Astrocyte of the cerebellum (primary cell): ENCODE data around the gene WWTR1.

Source experiments
- DNase-seq: peaks from one replicate; pipeline ENCODE4 v3.0.0-alpha.2; 2011; ENCODE audit warnings: low read depth
- H3K4me3 ChIP-seq: 2 replicates; pipeline ENCODE4 v1.5.1; 2011; ENCODE audit warnings: mild to moderate bottlenecking, low read depth, low read length, moderate library complexity
- in situ Hi-C: cut with HindIII; loops from 2 replicates; pipeline ENCODE4 v1.10.0; 2017; ENCODE audit warnings: low sequenced_read_pairs
- TF ChIP-seq, protein P1 (sequence below): IDR thresholded peaks from 2 replicates; pipeline ENCODE4 v1.5.1; 2012; ENCODE audit warnings: low read length, low read depth, moderate library complexity, mild to moderate bottlenecking; ENCODE audit errors: missing control alignments

The WWTR1 gene

DNA sequence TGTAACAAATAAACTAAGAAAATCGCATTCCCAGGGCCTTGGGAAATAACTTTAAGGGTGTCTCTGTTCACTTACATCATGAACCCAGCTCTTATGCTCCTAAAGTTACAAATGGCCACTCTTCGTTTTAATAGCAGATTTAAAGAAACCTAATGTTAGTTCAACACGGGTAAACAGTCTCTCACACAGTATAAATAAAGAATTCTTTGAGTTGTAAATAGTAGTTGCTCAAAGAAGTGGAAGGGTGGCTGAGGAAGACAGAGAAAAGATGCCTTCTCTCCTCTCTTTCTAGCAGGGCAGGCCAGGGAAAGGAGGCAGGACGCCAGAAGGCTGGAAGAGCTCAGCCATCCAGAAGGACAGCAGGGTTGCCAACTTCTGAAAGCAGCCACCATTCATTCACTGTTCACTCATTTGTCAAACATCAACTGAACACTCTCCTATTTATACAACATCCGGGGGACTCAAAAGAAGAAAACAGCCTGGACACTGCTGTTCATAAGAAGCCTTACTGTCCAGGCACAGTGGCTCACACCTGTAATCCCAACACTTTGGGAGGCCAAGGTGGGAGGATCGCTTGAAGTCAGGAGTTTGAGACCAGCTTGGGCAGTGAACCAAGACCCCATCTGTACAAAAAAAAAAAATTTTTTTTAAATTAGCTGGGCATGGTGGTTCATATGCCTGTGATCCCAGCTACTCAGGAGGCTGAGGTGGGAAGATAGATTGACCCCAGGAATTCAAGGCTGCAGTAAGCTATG is 47.3 kb downstream of the WWTR1 start:
- DNase-seq = no peak
- no peak overlapping the region for H3K4me3 ChIP-seq
- TF ChIP-seq, protein P1, sequence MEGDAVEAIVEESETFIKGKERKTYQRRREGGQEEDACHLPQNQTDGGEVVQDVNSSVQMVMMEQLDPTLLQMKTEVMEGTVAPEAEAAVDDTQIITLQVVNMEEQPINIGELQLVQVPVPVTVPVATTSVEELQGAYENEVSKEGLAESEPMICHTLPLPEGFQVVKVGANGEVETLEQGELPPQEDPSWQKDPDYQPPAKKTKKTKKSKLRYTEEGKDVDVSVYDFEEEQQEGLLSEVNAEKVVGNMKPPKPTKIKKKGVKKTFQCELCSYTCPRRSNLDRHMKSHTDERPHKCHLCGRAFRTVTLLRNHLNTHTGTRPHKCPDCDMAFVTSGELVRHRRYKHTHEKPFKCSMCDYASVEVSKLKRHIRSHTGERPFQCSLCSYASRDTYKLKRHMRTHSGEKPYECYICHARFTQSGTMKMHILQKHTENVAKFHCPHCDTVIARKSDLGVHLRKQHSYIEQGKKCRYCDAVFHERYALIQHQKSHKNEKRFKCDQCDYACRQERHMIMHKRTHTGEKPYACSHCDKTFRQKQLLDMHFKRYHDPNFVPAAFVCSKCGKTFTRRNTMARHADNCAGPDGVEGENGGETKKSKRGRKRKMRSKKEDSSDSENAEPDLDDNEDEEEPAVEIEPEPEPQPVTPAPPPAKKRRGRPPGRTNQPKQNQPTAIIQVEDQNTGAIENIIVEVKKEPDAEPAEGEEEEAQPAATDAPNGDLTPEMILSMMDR = no peak
- in situ Hi-C loops = no loop called here

- H3K4me3 ChIP-seq = no peak overlapping the region
- in situ Hi-C loops = no loop called here
- DNase-seq = no peak
- TF ChIP-seq, protein P1 = no peak
Measured at GRCh38 chr3:149609595-149609994, 48.2 kb downstream of the WWTR1 start.

DNA sequence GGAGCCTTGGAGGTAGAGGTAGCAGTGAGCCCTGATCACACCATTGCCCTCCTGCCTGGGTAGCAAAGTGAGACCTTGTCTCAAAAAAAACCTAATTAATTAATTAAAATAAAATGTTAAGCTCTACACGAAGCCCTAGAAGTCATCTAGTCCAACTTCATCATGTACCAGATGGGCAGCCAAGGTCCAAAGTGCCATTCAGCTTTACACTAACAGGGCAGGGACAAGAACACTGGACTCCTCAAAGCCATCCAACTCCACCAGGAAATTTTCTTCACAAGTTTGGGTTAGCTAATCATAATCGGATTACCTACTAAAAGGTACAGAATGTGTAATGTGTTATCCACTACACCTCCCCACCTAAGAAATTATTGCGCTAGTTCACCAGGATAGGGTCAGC is 48.8 kb downstream of the WWTR1 start:
- in situ Hi-C loops = no loop called here
- DNase-seq = no peak
- TF ChIP-seq, protein P1 = no peak
- H3K4me3 ChIP-seq = no peak overlapping the region

DNA sequence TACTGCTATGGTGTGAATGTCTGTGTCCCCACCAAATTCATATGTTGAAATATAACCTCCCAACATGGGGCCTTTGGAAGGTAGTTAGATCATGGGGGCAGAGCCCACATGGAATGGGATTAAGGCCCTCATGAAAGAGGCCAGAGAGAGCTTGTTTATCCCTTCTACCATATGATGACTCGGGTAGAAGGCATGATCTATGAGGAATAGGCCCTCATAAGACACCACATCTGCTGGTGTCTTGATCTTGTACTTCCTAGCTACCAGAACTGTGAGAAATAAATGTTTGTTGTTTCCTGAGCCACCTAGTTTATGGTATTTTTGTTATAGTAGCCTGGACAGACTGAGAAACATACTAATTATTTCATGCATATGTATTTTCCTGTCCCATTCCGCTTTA is 51.9 kb downstream of the WWTR1 start:
- TF ChIP-seq, protein P1 = no peak
- in situ Hi-C loops = no loop called here
- H3K4me3 ChIP-seq = no peak overlapping the region
- no peak for DNase-seq

GRCh38 chr3:149604125-149604875 is 53.5 kb downstream of the WWTR1 start:
- no peak for DNase-seq
- H3K4me3 ChIP-seq = no peak overlapping the region
- TF ChIP-seq, protein P1 = no peak
- in situ Hi-C loops = no loop called here

DNA sequence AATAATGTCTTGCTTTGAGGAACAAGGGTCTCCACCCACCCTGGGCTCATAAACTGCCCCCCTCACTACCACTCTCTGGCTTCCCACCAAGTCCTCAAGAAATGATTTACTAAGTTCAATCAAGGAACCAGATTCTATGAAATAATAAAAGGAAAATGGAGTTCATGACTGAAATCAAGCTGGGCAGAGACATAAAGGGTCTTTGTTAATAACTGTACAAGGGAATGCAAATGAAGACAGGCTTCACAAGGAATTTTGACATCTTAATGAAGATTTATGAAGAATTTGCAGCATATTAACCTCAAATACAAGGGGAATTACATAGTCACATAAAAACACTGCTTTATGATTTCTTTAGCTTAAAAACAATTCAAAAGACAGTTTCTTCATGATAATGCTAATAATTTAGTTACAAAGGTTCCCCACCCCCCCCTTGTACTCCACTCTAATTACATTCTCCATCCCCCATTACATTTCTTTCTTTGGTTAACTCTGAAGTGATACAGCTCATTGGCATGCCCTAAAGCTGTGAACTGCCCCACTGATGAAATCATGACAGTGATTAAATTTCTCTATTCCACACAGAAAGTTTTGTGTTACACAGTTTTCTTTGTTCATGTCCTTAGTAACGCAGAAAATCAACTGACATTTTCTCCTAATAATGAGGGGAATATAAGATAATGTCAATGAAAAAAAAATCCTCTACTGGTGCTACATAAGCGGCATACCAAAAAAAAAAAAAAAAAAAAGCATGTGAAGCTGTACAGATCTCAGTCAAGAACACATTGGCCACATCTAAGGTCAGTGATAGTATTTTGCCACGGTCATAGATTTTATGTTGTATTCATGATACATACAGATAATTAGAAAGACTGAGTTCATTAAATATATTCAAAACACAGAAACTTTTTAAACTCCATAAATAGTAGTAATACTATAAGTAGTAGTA is 54.4 kb downstream of the WWTR1 start:
- TF ChIP-seq, protein P1 = no peak
- no peak overlapping the region for H3K4me3 ChIP-seq
- in situ Hi-C loops = no loop called here
- DNase-seq = no peak
